ENCODE results near the gene ZDHHC11B. TPM values are rescaled to one million over a fixed set of nuclear protein-coding genes. Genes with fewer than 3 reads are reported as not detected.

The ZDHHC11B gene
- total and polyA plus RNA-seq, 2 of the 13 experiments (the other 11 are each of a cell fraction or from before 2014, with no cell fraction given): 0.11 to 0.12 TPM

DNA sequence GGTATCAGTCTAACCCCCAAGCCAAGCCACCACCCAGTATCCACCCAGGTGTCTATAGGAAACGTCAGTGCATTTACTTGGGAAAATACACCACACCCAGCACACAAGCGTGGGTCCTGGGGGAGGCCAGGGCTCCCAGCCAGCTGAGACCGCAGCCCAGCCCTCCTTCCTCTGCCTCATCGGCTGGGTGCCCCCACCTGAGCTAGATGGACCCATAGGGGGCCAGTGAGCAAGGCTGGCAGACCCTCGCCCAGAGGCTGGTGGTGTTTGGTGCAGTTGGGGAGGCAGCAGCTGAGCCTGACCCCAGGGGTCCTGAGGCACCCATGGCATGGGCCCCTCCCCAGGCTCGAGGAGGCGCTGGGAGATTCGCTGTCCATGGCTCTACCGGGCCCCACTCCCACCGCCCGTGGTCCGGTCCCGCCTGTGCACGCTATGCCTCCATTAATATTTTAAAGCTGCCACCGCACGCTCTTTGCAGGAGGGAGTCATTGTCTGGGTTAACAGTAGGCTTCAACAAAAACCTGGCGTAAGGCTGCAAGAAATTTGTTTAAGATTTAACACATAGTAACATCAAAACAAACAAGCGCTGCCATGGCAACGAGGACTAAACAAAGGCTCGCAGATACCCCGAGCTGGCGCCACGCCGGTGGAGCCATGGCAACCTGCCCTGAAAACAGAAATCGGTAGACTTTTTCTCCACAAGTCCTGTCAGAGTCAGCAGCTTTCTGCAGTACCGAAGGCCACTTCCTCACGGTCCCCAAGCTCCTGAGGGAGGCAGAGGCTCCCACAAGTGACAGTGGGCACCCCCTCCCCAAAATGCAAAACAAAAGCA is 112.0 kb downstream of the ZDHHC11B start (continued):
- no peak for TF ChIP-seq ZNF318 (CRISPR knock-in tag; IDR thresholded peaks at IDR 0.05)
- TF ChIP-seq ARHGAP35 (CRISPR knock-in tag; IDR thresholded peaks at IDR 0.05; ENCODE audit: borderline replicate concordance): no peak
- TF ChIP-seq ZKSCAN5 (CRISPR knock-in tag; IDR thresholded peaks at IDR 0.05): no peak
- no peak for TF ChIP-seq ZNF501 (CRISPR knock-in tag; IDR thresholded peaks at IDR 0.05)
- no peak for TF ChIP-seq ZFP91 (CRISPR knock-in tag; IDR thresholded peaks at IDR 0.05; ENCODE audit: borderline replicate concordance)
- no peak for TF ChIP-seq ZNF205 (CRISPR knock-in tag; IDR thresholded peaks at IDR 0.05)
- TF ChIP-seq ZNF629 (CRISPR knock-in tag; conservative IDR thresholded peaks at IDR 0.05): no peak
- no peak for TF ChIP-seq RAD21 (CRISPR knock-in tag; IDR thresholded peaks at IDR 0.05)
- TF ChIP-seq ZNF773 (CRISPR knock-in tag; IDR thresholded peaks at IDR 0.05; ENCODE audit: borderline replicate concordance): no peak
- no peak for TF ChIP-seq BCL6 (CRISPR knock-in tag; IDR thresholded peaks at IDR 0.05)
- TF ChIP-seq ZBTB1 (CRISPR knock-in tag; IDR thresholded peaks at IDR 0.05; ENCODE audit: borderline replicate concordance): no peak
- TF ChIP-seq ZNF691 (CRISPR knock-in tag; IDR thresholded peaks at IDR 0.05; ENCODE audit: borderline replicate concordance, low read depth): no peak
- TF ChIP-seq, protein P1, sequence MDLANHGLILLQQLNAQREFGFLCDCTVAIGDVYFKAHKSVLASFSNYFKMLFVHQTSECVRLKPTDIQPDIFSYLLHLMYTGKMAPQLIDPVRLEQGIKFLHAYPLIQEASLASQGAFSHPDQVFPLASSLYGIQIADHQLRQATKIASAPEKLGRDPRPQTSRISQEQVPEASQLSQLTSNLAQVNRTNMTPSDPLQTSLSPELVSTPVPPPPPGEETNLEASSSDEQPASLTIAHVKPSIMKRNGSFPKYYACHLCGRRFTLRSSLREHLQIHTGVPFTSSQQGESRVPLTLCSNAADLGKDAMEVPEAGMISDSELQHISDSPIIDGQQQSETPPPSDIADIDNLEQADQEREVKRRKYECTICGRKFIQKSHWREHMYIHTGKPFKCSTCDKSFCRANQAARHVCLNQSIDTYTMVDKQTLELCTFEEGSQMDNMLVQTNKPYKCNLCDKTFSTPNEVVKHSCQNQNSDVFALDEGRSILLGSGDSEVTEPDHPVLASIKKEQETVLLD (CRISPR knock-in tag; IDR thresholded peaks at IDR 0.05; ENCODE audit: low read depth): no peak
- TF ChIP-seq MIER2 (CRISPR knock-in tag; IDR thresholded peaks at IDR 0.05): no peak
- no peak for TF ChIP-seq ZNF230 (CRISPR knock-in tag; IDR thresholded peaks at IDR 0.05)
